ENCODE data around the gene ATG3.
"Not testable (repeated sequence)": the region's sequence is repeated elsewhere in the genome, so short reads cannot be mapped to it uniquely, and the experiment has no call there.

ATG3 gene

DNA sequence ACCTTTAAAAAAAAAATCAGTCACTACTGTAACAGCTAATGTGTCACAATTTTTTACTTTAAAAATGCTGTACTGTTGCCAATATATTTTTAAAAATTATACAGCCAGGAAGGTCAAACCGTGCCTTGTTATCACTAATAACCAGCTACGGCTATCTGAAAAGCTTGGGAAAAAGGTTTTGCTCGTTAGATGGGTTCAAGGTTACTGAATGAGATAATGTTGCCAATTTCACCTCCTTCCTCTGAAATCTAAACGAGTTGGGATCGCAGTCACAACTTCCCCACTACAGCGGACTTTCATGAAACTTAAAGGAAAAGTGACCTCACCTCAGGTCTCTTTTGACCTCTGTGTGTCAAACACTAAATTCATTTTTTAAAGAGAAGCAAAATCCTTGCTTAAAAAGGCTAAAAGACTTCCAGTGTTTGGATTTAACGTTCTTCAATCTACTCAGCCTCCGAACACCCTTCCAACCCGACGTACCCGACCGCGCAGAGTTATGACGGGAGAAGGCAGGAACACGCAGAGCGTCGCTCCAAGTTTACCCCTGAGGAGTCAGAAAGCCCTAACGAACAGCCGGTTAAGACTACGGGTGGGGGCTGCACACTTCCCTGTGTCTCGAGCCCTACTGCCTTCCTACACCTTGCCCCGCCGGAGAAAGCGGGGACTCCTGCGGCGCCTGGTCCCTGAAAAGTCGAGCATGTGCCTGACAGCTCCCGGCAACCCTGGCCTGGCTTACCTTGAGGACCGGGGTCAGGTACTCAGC, 860 bp downstream of the ATG3 start:
- DNase-seq (ENCODE audit: low spot score) = peak; percentile 65

DNA sequence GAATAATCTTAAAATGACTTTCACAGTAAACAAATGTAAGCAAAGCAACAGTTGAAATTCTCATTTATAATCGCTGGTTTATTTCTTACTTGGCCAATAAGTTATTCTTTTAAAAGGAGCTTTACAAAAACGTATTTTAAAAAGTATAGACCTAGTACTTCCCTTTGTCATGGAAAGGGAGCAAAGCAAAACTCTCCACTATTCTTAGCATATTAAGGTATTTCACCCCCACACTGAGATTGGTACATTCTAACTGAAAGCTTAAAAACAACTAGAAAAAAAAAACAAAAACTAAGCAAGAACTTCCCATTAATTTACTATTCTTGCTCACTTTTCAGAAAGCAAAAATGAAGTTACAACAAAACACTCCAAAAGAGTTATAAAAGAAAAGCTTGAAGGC, 1.5 kb downstream of the ATG3 start:
- DNase-seq (ENCODE audit: low spot score) = no peak

DNA sequence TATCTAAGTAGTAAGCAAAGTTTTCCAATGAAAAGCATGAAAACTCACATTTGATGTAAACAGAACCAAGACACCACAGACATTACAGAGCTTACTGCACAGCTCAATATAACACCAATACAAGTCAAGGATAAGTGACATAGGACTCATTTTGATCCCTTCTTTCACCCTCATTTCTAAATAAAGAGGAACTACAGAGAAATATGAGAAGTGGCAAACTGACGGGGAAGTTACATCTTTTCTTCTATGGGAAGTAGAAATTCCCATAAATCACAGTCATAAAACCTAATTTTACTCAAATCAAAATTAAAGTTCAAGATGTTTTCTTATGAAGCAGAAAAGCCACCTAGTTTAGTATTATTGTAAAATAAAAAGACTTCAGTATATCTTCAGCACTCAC, 3.8 kb downstream of the ATG3 start:
- no peak for DNase-seq (ENCODE audit: low spot score)

GRCh38 chr3:112555535-112556170, 6.1 kb downstream of the ATG3 start:
- no peak for DNase-seq (ENCODE audit: low spot score)

DNA sequence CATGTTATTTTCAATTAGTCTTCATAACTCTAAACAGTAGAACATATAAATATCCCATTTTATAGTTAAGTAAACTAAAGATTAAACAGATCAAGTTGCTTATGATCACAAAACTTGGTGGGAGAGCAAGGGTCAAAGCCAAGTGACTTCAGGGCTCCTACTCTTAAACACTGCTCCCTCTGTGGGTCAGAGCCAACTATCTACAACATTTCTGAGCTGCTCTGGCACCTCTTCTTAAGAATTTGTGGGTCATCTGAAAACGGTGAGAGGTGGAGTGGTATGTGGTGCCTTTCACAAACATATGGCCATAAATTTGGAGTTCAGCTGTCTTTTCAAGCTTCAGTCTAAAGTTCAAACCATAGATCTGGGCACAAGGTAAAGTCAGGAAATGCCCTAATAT, 10.9 kb downstream of the ATG3 start:
- no peak for DNase-seq (ENCODE audit: low spot score)

GRCh38 chr3:112546216-112546759, 15.5 kb downstream of the ATG3 start:
- no peak for DNase-seq (ENCODE audit: low spot score)

DNA sequence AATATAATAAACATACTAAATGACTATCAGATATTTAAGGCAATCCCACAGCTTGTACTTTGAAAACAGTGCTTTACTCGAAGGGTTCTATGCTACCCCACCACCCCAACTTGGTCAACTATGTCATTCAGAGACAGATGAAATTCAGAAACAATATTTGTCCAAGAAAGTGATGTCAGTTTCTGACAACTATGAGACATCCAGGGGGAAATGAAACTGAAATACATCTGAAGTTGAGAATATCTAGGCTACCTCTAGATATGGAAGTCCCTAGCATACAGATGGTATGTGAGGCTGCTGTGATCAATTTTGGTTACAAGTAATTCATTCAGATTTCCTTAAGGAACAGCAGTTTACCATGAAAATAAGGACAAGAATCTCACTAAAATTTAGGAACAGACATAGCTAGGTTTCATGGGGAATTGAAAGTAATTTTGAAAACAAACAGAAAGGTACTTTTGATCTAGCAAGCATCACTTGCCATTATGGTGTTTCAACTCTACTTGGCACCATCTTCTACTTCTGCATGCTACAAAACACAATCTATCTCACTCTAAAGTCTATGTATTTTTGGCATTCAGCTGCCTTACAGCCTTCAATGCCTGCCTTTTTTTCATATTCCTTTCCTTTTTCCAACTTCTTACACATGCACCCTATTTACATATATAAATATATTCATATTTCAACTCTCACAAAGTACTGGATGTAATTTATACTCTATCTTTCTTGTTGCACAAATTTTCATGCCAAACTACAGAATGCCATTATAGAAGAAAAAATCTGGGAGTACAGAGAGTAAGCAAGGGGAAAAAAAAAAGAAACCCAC, 21.7 kb downstream of the ATG3 start:
- no peak for DNase-seq (ENCODE audit: low spot score)

GRCh38 chr3:112531358-112531781, 30.4 kb downstream of the ATG3 start:
- DNase-seq (ENCODE audit: low spot score) = peak; percentile 11

DNA sequence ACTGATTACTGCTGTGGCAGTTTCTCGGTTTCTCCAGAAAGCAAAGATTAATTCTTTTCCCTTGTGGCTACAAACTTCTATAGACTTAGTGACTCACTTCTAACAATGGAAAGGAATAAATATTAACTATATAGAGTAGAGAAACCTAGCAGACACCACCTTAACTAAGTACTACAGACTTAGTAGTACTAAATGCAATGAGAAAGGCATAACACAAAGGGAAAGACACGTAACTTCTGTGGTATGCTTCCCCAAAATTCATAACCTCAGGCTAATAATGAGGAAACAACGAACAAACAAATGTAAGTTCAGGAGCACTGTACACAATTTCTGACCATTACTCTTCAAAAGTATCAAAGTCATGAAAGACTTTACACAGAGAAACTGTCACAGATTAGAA, 31.2 kb downstream of the ATG3 start:
- no peak for DNase-seq (ENCODE audit: low spot score)

DNA sequence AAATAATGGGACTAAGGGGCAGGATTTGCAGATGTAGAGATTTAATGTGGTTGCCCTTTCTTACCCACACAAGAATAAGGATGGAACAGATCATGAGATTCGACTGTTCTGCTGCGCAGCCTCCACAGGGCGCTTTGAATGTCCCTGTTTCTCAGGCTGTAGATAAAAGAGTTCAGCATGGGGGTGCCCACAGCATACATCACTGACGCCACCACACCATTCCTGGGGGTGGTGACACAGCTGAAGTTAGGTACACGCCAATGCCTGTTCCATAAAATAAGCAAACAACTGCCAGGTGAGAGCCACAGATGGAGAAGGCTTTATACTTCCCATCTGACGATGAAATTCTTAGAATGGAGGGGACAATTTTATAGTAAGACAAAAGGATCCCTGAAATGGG, 37.6 kb downstream of the ATG3 start:
- DNase-seq (ENCODE audit: low spot score) = not testable (repeated sequence)

DNA sequence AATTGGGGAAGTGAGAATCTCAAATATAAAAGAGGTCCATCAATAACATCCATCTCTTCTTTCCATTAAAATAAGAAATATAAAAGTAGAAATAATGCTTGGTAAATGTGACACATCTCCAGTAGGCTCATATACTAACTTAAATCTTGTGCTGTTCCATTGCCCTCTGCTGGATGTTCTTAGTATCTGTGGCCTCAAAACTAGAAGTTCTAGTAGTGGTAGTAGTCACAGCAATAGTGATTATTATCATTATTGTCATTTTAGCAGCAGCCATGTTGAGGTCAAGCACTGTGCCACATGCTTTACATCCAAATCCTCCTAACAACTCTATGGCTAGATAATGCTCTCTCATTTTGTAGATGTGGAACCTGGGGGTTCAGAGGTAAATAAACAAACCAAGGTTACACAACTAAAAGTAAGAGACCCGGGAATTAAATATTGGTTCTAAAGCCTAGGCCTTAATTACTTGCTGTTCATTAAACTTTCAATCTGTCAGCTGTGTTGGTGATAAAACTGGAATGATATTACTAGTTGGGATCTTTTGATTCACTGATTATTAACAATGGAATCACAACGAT, 42.2 kb downstream of the ATG3 start:
- DNase-seq (ENCODE audit: low spot score) = peak; percentile 26

DNA sequence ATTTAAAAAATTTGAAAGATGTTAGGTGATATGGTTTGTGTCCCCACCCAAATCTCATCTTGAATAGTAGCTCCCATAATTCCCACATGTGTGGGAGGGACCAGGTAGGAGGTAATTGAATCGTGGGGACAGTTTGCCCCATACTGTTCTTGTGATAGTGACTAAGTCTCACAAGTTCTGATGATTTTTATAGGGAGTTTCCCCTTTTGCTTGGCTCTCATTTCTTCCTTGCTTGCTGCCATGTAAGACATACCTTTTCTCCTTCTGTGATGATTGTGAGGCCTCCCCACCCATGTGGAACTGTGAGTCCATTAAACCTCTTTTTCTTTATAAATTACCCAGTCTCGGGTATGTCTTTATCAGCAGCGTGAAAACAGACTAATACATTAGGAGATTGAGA, 42.8 kb downstream of the ATG3 start:
- not testable (repeated sequence) for DNase-seq (ENCODE audit: low spot score)

DNA sequence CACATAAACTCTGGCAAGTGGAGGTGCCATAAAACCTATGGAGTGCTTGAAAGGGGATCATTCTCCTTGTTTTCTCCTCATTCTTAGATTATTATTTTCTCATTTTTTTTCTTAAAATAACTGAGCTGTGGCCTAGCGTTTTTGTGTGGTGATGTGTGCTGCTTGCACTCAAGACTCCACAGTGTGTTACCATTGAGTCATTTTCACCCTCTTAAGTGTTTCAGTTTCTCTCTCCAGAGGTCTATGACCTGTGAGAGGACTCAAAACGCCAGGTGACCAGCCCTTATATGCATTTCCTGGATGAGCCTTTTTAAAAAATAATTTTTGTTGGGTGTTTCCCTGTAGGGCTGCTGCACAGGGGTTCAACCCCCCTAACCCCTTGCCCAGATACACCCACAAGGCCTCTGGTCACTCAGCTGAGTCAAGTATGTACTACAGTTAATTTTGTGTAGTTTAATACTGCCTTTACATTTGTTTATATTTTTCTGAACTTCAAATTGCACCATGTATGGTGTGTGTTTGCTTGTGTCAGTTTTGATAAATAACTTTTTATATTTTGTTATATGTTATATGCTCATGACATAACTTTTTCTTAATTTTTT, 47.1 kb downstream of the ATG3 start:
- no peak for DNase-seq (ENCODE audit: low spot score)

DNA sequence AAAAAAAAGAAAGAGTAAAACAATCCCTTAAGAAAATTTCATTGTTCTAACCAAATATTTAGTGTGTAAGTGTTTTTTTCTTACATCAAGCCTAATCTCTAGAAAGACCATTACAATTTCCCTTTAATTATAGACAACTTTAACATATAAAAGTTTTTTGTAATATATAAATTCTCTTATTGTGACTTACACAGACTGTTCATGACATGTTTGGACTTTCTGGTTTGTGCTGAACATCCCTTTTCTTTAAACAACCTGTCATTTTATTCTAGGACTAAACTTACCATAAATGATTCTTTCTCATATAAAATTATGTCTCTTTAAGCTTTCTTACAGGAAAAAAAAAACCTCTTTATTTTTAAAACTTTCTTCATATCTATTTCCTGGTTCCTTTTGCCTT, 49.4 kb downstream of the ATG3 start:
- no peak for DNase-seq (ENCODE audit: low spot score)

- no peak for DNase-seq (ENCODE audit: low spot score)
Measured at GRCh38 chr3:112508860-112509259, 52.9 kb downstream of the ATG3 start.

- no peak for DNase-seq (ENCODE audit: low spot score)
Measured at GRCh38 chr3:112508261-112508660, 53.5 kb downstream of the ATG3 start.

DNA sequence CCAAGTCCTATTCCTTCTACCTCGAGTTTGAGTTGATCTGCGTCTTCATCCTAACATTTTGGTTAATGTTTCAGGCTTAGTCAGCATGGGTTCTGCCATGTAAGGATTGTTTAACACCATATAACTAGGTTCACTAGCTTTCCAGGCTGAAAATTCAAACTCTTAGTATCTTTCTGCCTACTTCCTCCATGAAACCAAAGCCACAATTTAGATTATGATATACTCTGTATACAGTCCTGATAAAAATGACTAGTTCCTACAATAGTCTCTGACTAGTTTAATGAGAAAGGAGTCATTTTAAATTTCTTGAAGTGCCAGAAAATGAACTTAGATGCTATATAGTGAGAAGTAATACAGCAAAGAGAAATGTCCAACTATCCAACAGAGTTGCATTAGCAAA, 55.9 kb downstream of the ATG3 start:
- DNase-seq (ENCODE audit: low spot score) = no peak

- no peak for DNase-seq (ENCODE audit: low spot score)
Measured at GRCh38 chr3:112504123-112504522, 57.6 kb downstream of the ATG3 start.

- no peak for DNase-seq (ENCODE audit: low spot score)
Measured at GRCh38 chr3:112503304-112503972, 58.3 kb downstream of the ATG3 start.

- DNase-seq (ENCODE audit: low spot score) = no peak
Measured at GRCh38 chr3:112500621-112501020, 61.1 kb downstream of the ATG3 start.
